Duodenal mucosa (tissue), 2 donors: Measurements from ENCODE around the gene CHM.
"Not testable (repeated sequence)": the region's sequence is repeated elsewhere in the genome, so short reads cannot be mapped to it uniquely, and the experiment has no call there.

ENCODE experiments used
- H3K27ac ChIP-seq: one replicate; pipeline ENCODE4 v1.7.0; 2013; ENCODE audit warnings: low read depth, low read length
- H3K27me3 ChIP-seq, 2 donors: one replicate each; pipeline ENCODE4 v1.7.0; 2013; ENCODE audit warnings: low read length in 2 of 2, control low read depth in 1 of 2; ENCODE audit not compliant: insufficient read depth in 2 of 2, control insufficient read depth in 1 of 2
- H3K36me3 ChIP-seq, 2 donors: one replicate each; pipeline ENCODE4 v1.7.0; 2013; ENCODE audit warnings: low read length in 2 of 2, control low read depth in 1 of 2; ENCODE audit not compliant: insufficient read depth in 2 of 2, control insufficient read depth in 1 of 2
- H3K4me1 ChIP-seq, 2 donors: one replicate each; pipeline ENCODE4 v1.7.0; 2013; ENCODE audit warnings: low read length in 2 of 2, control low read depth in 1 of 2; ENCODE audit not compliant: insufficient read depth in 2 of 2, control insufficient read depth in 1 of 2
- H3K4me3 ChIP-seq, 2 donors: one replicate each; pipeline ENCODE4 v1.7.0; 2013; ENCODE audit warnings: low read length in 2 of 2, low read depth in 1 of 2
- H3K9ac ChIP-seq, 2 donors: one replicate each; pipeline ENCODE4 v1.7.0; 2013; ENCODE audit warnings: low read length in 2 of 2, low read depth in 1 of 2
- H3K9me3 ChIP-seq, 2 donors: one replicate each; pipeline ENCODE4 v1.7.0; 2013; ENCODE audit warnings: low read length in 2 of 2, control low read depth in 1 of 2; ENCODE audit not compliant: control insufficient read depth in 1 of 2

CHM gene

DNA sequence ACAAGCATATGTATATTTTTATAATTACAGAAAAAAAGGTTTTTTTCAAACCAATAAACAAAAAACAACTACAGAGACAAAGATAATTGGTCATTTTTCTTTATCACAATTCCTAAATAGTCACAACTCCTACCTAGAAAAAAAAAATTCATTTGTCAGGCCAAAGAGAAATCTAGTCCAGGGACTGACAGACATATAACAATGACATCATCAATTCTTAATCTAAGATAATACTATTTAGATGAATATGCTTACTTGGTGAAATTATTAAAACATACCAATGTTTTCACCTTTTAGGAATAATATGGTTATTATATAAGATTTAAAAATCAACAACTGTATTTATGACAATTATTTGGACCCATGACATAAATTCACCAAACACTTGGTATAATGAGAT lies 48.4 kb downstream of the CHM start:
- no peak overlapping the region for H3K27ac ChIP-seq
- H3K36me3 ChIP-seq, result no peaks in the 10 kb centered on the region
- no peaks in the 10 kb centered on the region for H3K27me3 ChIP-seq
- H3K4me1 ChIP-seq, result no peaks in the 10 kb centered on the region
- no peak overlapping the region for H3K9ac ChIP-seq
- H3K4me3 ChIP-seq, result no peak overlapping the region
- H3K9me3 ChIP-seq, result no peaks in the 10 kb centered on the region

DNA sequence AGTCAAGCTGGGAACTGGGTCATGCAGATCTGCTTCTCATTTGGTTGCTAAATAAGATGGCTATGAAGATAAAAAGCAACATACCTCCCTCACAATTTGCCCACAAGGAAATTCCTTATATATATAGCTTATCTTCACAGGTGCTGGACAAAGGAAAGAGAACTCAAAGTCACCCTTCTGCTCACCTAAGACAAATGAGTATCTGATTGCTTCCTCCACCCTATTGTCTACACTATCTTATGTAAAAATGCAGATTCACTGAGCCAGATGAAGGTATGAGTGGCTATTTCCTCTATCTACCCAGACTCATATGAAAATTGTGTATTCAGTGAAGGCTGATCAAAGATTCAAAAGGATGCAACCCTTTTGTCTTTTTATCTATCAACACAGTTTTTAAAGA lies 50.8 kb downstream of the CHM start:
- H3K9me3 ChIP-seq, result no peaks in the 10 kb centered on the region
- no peak overlapping the region for H3K27ac ChIP-seq
- no peaks in the 10 kb centered on the region for H3K27me3 ChIP-seq
- peaks cover 0 to 6% of the 10 kb centered on the region in 2 donors for H3K4me1 ChIP-seq
- no peaks in the 10 kb centered on the region for H3K36me3 ChIP-seq
- no peak overlapping the region for H3K4me3 ChIP-seq
- H3K9ac ChIP-seq, result no peak overlapping the region

DNA sequence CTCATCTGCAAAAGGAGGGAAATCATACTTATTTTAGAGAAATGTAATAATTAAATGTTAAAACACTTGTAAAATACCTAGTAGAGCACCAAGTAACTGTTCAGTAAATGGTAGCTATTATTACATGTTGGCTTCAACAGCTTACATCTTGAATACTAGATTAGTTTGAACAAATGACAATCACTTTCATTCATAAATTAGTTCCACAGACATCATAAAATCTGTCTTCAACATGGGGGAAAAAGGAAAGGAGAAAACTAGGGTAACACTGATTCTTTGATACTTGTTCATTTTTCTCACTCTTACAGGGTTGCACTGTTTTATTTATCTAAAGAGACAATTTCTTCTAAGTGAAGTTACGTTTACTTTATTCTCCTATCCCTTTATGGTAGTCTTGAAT lies 51.7 kb downstream of the CHM start:
- Histone ChIP-seq H3K4me3 (no peak overlapping the region), H3K36me3 (no peaks in the 10 kb centered on the region)

DNA sequence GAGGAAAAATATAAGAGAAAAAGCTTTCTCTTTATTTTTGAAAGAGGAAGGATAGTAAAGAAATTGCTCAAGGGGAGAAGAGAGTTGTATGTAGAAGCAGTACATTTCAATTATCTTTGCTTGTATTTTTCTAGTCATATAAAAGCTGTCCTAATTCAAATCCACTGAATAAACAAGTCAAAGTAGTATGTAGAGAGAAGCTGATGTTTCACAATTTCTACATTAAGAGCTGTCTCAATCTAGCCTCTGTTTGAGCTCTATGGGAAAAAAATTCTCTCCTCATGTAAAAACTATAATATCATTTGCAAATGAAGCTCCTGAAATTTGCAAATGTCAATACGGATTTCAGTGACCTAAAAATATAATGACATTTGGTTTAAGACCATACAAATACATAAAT lies 52.6 kb downstream of the CHM start:
- Histone ChIP-seq H3K4me3 (no peak overlapping the region), H3K9ac (no peak overlapping the region), H3K4me1 (peaks cover 0 to 6% of the 10 kb centered on the region in 2 donors), H3K9me3 (no peaks in the 10 kb centered on the region), H3K27me3 (no peaks in the 10 kb centered on the region), H3K27ac (no peak overlapping the region), H3K36me3 (no peaks in the 10 kb centered on the region)

More for the DNA sequence above, 51.7 kb downstream of the CHM start:
- H3K9ac ChIP-seq, result no peak overlapping the region
- no peaks in the 10 kb centered on the region for H3K9me3 ChIP-seq
- H3K27me3 ChIP-seq, result no peaks in the 10 kb centered on the region
- H3K27ac ChIP-seq, result no peak overlapping the region
- H3K4me1 ChIP-seq, result peaks cover 0 to 6% of the 10 kb centered on the region in 2 donors

DNA sequence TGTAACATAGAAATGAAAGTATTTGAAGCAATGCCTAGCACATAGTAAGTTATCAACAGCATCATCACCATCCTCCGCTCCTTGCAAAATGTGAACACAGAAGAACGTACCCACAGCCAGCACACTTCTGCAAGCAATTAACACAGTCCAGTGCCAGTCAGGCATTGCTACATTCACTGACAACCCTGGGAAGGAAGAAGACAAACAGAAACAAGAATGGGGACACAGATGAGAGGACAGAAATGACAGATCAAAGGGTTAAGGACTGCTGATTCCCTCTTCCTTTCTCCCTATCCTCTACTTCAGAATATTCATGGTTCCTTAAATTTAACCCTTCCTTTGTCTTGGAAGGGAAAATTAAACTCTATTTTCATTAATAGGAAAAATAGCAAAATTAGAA lies 53.1 kb downstream of the CHM start:
- peaks cover 0 to 6% of the 10 kb centered on the region in 2 donors for H3K4me1 ChIP-seq
- H3K27me3 ChIP-seq, result no peaks in the 10 kb centered on the region
- no peak overlapping the region for H3K27ac ChIP-seq
- no peak overlapping the region for H3K9ac ChIP-seq
- no peaks in the 10 kb centered on the region for H3K9me3 ChIP-seq
- H3K36me3 ChIP-seq, result no peaks in the 10 kb centered on the region
- no peak overlapping the region for H3K4me3 ChIP-seq

DNA sequence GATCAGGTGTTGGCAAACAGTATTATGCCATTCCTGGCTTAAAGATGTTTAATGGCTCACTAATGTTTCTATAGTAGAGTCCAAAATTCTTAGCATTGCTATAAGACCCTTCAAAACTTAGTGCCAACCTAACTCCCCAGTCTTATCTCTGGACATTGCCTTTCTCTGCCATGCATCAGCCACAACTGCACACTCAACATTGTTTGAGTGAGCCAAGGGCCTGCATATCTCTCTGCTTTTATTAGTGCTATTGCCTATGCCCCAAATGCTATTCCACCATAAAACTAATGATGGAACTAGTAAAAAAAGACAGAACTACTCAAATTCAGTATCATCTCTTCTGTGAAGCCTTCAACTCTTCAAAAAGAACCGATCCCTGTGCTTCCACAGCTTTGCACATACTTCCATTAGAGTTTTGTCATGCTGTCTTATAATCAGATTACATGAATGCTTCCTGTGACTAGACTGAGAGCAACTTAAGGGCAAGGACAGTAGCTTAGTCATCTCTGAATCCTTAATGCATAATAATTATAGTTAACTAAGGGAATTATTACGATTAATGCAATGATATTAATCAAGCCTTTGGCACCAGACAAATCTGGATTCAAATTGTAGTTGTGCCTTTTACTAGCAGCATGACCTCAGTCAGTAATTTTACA lies 53.7 kb downstream of the CHM start:
- Histone ChIP-seq H3K4me3 (no peak overlapping the region), H3K36me3 (no peaks in the 10 kb centered on the region), H3K9ac (no peak overlapping the region), H3K27ac (no peak overlapping the region), H3K27me3 (no peaks in the 10 kb centered on the region), H3K4me1 (peaks cover 0 to 6% of the 10 kb centered on the region in 2 donors), H3K9me3 (no peaks in the 10 kb centered on the region)

DNA sequence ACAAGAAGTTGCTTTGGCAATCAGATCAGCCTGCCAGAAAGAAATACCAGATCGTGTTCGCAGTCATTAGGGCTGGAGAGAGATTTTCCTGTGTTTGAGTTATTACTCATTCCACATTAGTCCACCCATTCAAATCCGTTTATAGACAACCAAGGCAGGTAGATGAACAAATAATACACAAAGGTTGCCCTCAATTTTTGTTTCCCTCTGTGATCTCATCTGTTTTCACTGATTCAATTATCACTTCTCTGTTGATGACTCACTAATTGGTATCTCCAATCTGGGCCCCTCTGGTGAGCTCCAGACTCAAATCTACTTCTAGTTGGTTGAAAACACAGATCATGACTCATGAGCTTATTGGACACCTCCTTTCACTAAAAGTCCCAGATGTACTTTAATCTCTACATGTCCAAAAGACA lies 54.5 kb downstream of the CHM start:
- H3K27me3 ChIP-seq, result no peaks in the 10 kb centered on the region
- H3K4me1 ChIP-seq, result peaks cover 0 to 6% of the 10 kb centered on the region in 2 donors
- H3K27ac ChIP-seq, result no peak overlapping the region
- H3K4me3 ChIP-seq, result no peak overlapping the region
- no peak overlapping the region for H3K9ac ChIP-seq
- H3K36me3 ChIP-seq, result no peaks in the 10 kb centered on the region
- H3K9me3 ChIP-seq, result no peaks in the 10 kb centered on the region

DNA sequence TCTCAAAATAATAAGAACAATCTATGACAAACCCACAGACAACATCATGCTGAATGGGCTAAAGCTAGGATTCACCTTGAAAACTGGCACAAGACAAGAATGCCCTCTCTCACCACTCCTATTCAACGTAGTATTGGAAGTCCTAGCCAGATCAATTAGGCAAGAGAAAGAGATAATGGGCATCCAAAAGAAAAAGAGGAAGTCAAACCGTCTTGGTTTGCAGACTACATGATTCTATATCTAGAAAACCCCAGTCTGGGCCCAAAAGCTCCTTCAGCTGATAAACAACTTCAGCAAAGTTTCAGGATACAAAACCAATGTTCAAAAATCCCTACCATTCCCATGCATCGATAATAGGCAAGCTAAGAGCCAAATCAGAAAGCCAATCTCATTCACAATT lies 59.0 kb downstream of the CHM start:
- Histone ChIP-seq H3K4me1 (peaks cover 0 to 3% of the 10 kb centered on the region in 2 donors), H3K27ac (no peak overlapping the region), H3K36me3 (no peaks in the 10 kb centered on the region), H3K4me3 (no peak overlapping the region), H3K27me3 (no peaks in the 10 kb centered on the region), H3K9ac (no peak overlapping the region), H3K9me3 (no peaks in the 10 kb centered on the region)

DNA sequence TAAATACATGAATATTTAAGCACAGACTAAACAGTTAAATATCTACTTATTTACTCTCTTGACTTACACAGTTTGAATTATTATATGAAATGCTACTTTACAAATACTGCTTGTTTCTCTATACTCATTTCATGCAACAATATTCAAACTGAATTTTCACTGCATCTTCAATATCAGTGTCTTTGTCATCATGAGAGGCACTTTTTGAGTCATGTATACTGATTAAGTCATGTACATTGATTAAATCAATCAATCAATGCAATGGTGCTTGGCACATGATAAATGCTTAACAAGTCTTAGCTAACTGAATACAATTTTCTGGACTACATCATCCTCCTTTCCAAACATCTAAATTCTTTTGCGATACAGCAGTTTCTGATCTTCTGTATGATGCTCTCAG lies 67.1 kb downstream of the CHM start:
- Histone ChIP-seq H3K36me3 (no peaks in the 10 kb centered on the region), H3K27ac (no peak overlapping the region), H3K9me3 (no peaks in the 10 kb centered on the region), H3K27me3 (no peaks in the 10 kb centered on the region), H3K4me3 (no peak overlapping the region), H3K4me1 (no peaks in the 10 kb centered on the region), H3K9ac (no peak overlapping the region)

DNA sequence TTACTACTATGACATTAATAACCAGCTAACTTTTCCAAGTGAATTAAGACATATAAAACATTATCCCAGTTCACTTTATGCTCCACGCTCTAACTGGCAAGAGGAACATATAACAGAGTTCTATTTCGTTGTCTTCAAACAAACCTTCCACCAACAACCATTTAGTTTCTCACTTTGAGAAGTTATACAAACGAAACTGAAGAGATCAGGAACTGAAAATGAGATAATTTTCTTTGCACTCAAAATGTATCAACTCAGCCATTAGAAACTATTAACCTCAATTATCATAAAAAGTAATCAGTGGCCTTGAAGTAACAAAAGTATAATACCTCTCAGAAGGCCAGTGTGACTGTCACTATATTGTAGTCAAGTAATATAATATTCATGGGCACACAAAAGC lies 70.1 kb downstream of the CHM start:
- no peaks in the 10 kb centered on the region for H3K27me3 ChIP-seq
- no peaks in the 10 kb centered on the region for H3K4me1 ChIP-seq
- no peaks in the 10 kb centered on the region for H3K36me3 ChIP-seq
- no peak overlapping the region for H3K4me3 ChIP-seq
- no peak overlapping the region for H3K27ac ChIP-seq
- no peaks in the 10 kb centered on the region for H3K9me3 ChIP-seq
- H3K9ac ChIP-seq, result no peak overlapping the region

DNA sequence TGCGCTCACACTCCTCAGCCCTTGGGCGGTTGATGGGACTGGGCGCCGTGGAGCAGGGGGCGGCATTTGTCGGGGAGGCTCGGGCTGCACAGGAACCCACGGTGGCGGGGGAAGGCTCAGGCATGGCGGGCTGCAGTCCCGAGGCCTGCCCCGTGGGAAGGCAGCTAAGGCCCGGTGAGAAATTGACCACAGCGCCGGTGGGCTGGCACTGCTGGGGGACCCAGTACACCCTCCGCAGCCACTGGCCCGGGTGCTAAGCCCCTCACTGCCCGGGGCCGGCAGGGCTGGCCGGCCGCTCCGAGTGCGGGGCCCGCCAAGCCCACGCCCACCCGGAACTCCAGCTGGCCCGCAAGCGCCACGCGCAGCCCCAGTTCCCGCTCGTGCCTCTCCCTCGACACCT lies 75.0 kb downstream of the CHM start:
- not testable (repeated sequence) for H3K9ac ChIP-seq, H3K27ac ChIP-seq, H3K27me3 ChIP-seq, H3K4me3 ChIP-seq, H3K36me3 ChIP-seq, H3K4me1 ChIP-seq, H3K9me3 ChIP-seq
